Measurements from ENCODE around the gene GOPC.

Gene GOPC

DNA sequence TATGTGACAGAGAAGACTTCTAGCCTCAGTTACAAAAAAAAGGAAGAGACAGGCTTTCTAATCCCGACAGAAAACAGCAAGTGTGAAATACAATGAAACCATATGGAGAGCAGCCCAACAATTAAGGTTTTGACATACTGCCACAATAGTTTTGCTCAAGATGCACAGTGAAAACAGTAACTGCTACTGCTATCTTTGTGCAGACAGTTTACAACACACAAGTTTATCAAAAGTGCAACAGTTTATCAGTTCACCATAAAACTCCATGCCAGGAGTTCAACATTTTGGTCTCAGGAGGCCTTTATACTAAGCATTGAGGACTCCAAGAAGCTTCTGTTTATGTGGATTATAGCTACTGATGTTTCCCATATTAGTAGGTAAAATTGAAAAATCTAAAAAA is 37.6 kb downstream of the GOPC start:
- H3K27me3 ChIP-seq (ENCODE audit: insufficient read depth, poor library complexity, severe bottlenecking): no peaks in the 10 kb centered on the region
- H3K27ac ChIP-seq (replicated peaks): no peak overlapping the region
- no peak for DNase-seq (ENCODE audit: low read depth in 1 of 2, low spot score in 1 of 2)
- TF ChIP-seq SPI1 (IDR thresholded peaks at IDR 0.05; ENCODE audit: borderline replicate concordance, low read depth) (no peak), POLR2AphosphoS5 (IDR thresholded peaks at IDR 0.05; ENCODE audit: low read depth) (no peak), GABPA (IDR thresholded peaks at IDR 0.05; ENCODE audit: low read depth) (no peak)
- TF ChIP-seq, protein P1, sequence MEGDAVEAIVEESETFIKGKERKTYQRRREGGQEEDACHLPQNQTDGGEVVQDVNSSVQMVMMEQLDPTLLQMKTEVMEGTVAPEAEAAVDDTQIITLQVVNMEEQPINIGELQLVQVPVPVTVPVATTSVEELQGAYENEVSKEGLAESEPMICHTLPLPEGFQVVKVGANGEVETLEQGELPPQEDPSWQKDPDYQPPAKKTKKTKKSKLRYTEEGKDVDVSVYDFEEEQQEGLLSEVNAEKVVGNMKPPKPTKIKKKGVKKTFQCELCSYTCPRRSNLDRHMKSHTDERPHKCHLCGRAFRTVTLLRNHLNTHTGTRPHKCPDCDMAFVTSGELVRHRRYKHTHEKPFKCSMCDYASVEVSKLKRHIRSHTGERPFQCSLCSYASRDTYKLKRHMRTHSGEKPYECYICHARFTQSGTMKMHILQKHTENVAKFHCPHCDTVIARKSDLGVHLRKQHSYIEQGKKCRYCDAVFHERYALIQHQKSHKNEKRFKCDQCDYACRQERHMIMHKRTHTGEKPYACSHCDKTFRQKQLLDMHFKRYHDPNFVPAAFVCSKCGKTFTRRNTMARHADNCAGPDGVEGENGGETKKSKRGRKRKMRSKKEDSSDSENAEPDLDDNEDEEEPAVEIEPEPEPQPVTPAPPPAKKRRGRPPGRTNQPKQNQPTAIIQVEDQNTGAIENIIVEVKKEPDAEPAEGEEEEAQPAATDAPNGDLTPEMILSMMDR (IDR thresholded peaks at IDR 0.05; ENCODE audit: insufficient read depth, low read length): no peak
- TF ChIP-seq, protein P2, sequence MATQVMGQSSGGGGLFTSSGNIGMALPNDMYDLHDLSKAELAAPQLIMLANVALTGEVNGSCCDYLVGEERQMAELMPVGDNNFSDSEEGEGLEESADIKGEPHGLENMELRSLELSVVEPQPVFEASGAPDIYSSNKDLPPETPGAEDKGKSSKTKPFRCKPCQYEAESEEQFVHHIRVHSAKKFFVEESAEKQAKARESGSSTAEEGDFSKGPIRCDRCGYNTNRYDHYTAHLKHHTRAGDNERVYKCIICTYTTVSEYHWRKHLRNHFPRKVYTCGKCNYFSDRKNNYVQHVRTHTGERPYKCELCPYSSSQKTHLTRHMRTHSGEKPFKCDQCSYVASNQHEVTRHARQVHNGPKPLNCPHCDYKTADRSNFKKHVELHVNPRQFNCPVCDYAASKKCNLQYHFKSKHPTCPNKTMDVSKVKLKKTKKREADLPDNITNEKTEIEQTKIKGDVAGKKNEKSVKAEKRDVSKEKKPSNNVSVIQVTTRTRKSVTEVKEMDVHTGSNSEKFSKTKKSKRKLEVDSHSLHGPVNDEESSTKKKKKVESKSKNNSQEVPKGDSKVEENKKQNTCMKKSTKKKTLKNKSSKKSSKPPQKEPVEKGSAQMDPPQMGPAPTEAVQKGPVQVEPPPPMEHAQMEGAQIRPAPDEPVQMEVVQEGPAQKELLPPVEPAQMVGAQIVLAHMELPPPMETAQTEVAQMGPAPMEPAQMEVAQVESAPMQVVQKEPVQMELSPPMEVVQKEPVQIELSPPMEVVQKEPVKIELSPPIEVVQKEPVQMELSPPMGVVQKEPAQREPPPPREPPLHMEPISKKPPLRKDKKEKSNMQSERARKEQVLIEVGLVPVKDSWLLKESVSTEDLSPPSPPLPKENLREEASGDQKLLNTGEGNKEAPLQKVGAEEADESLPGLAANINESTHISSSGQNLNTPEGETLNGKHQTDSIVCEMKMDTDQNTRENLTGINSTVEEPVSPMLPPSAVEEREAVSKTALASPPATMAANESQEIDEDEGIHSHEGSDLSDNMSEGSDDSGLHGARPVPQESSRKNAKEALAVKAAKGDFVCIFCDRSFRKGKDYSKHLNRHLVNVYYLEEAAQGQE (IDR thresholded peaks at IDR 0.05; ENCODE audit: insufficient replicate concordance, low read depth): no peak
- no peak overlapping the region for H3K4me3 ChIP-seq (replicated peaks; ENCODE audit: insufficient read depth, low read length)

DNA sequence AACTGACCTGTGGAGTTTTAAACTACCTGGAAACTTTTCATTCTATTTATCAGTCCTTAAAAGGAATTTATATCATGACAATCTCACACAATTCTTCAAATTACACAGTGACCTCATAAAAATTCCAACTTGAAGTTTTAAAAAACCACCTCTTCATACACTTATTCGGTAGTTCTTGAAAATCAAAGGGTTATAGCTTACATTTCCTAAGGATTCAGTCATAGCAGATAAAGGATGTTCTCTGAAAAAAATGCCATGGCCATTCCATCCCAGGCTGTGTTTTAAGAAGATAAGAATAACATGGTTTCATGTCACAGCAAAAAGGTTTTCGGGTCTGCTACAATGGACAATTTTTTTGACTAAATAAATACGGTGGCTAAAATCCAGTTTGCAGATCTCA is 41.2 kb downstream of the GOPC start:
- H3K27ac ChIP-seq (replicated peaks): no peak overlapping the region
- no peak overlapping the region for H3K4me3 ChIP-seq (replicated peaks; ENCODE audit: insufficient read depth, low read length)
- no peak for TF ChIP-seq SPI1 (IDR thresholded peaks at IDR 0.05; ENCODE audit: borderline replicate concordance, low read depth)
- H3K27me3 ChIP-seq (ENCODE audit: insufficient read depth, poor library complexity, severe bottlenecking): no peaks in the 10 kb centered on the region
- no peak for DNase-seq (ENCODE audit: low read depth in 1 of 2, low spot score in 1 of 2)

DNA sequence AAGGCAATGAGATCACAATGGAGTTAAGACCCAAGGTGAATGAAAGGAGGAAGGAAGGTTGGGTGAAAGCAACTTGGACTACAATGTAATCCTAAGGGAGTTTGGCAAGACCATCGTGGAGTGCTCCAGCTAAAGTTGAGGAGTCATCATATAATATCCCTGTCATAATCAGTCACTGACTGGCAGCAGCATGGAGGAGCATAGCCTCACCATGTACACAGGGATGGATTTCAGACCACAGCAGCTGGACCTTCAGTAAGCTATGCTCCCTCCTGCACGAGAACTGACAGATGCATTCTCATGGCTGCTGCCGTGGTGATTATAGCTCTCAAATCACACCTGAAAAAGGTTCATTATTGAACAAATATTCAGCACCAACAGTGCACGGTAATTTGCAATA is 43.0 kb downstream of the GOPC start:
- TF ChIP-seq GABPA (IDR thresholded peaks at IDR 0.05; ENCODE audit: low read depth) (no peak), SPI1 (IDR thresholded peaks at IDR 0.05; ENCODE audit: borderline replicate concordance, low read depth) (no peak)
- TF ChIP-seq, protein P2 (IDR thresholded peaks at IDR 0.05; ENCODE audit: insufficient replicate concordance, low read depth): no peak
- H3K27me3 ChIP-seq (ENCODE audit: insufficient read depth, poor library complexity, severe bottlenecking): no peaks in the 10 kb centered on the region
- no peak for DNase-seq (ENCODE audit: low read depth in 1 of 2, low spot score in 1 of 2)

DNA sequence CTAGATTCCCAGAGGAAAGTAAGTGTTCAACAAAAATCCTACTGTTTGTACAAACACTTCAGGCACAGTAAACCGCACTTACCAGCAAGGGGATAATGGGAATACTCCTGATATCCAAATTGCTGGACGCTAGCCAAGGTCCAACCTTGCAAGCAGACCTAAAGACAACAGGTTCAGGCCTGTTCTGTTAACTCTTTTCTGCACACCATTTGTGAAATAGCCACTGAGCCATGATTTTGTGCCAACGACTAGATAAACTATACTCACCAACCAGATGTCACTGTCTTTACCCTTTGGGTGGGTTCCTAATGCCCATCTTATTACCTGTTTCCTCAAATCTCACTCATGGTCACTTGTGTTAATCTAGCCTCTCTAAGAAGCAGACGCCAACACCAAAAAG is 43.5 kb downstream of the GOPC start:
- TF ChIP-seq, protein P2 (IDR thresholded peaks at IDR 0.05; ENCODE audit: insufficient replicate concordance, low read depth): no peak
- TF ChIP-seq POLR2AphosphoS5 (IDR thresholded peaks at IDR 0.05; ENCODE audit: low read depth): no peak
- no peak for TF ChIP-seq SPI1 (IDR thresholded peaks at IDR 0.05; ENCODE audit: borderline replicate concordance, low read depth)
- TF ChIP-seq, protein P1 (IDR thresholded peaks at IDR 0.05; ENCODE audit: insufficient read depth, low read length): no peak
- TF ChIP-seq GABPA (IDR thresholded peaks at IDR 0.05; ENCODE audit: low read depth): no peak
- DNase-seq (ENCODE audit: low read depth in 1 of 2, low spot score in 1 of 2): no peak

More for the DNA sequence above, 43.0 kb downstream of the GOPC start:
- Histone ChIP-seq H3K4me3 (replicated peaks; ENCODE audit: insufficient read depth, low read length) (no peak overlapping the region), H3K27ac (replicated peaks) (no peak overlapping the region)

More for the DNA sequence above, 43.5 kb downstream of the GOPC start:
- Histone ChIP-seq H3K4me3 (replicated peaks; ENCODE audit: insufficient read depth, low read length) (no peak overlapping the region), H3K27ac (replicated peaks) (no peak overlapping the region), H3K27me3 (ENCODE audit: insufficient read depth, poor library complexity, severe bottlenecking) (no peaks in the 10 kb centered on the region)
